Measurements from ENCODE around the gene CEP170. TPM values are rescaled to one million over a fixed set of nuclear protein-coding genes. Genes with fewer than 3 reads are reported as not detected.
"Not testable (repeated sequence)": the region's sequence is repeated elsewhere in the genome, so short reads cannot be mapped to it uniquely, and the experiment has no call there.

The CEP170 gene
- total RNA-seq, 4 donors from 2014 or later, result 7.5 to 25.4 (median 11.8) TPM

DNA sequence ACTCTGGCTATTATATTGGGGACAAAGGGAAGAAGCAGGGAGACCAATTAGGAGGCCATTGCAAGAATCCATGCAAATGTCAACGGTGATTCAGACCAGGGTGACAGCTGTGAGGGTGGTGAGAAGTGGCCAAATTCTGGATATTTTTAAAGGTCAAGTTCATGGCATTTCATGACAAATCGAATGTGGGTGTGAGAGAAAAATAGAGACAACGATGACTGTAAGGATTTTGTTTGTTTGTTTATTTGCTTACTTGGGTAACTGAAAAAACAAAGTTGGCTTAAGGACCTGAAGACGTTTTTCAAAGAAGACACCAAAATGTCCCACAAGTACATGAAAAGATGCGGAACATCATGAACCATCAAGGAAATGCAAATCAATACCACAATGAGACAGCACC, 150.6 kb downstream of the CEP170 start:
- H3K9me3 ChIP-seq; H3K36me3 ChIP-seq; H3K27me3 ChIP-seq; H3K4me3 ChIP-seq; DNase-seq; in situ Hi-C loops (cut with MboI; ENCODE audit: low pct_ligation_motif_present in 1 of 4, low pct_unique_long_range_greater_than_20kb in 1 of 4, low sequenced_read_pairs in 3 of 4); H3K4me1 ChIP-seq; H3K27ac ChIP-seq: not testable (repeated sequence)
- intact Hi-C loops (cut with DNase I; ENCODE audit: low total_unique reads), result loop anchor here (10.0 kb wide), 1 partner anchor 440 kb away; no protein-coding TSS in a partner anchor
- 67 to 74% methylated on average over 2 to 5 of the region's 5 CpGs for WGBS, 2 donors (ENCODE audit: low coverage in 1 of 2)

DNA sequence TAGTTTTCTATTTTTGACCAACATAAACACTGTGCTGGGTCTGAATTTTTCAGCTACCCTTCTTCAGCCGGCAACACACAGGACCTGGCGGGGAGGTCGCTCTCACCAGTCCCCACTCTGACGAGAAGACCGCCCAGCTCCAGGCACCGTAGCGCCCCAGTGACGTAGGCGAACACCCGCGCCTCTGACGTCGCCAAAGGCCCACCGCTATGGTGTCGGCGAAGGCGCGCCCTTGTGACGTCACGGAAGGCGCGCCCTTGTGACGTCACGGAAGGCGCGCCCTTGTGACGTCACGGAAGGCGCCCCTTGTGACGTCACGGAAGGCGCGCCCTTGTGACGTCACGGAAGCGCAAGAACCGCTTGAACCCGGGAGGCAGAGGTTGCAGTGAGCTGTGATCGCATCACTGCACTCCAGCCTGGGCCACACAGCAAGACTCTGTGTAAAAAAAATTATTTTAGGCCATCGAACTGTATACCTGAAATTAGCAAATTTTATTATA, 153.5 kb downstream of the CEP170 start:
- DNase-seq, result peak; percentile 10
- H3K27me3 ChIP-seq; H3K9me3 ChIP-seq; H3K4me1 ChIP-seq; H3K27ac ChIP-seq; H3K36me3 ChIP-seq; in situ Hi-C loops (cut with MboI; ENCODE audit: low pct_ligation_motif_present in 1 of 4, low pct_unique_long_range_greater_than_20kb in 1 of 4, low sequenced_read_pairs in 3 of 4): not testable (repeated sequence)
- 74 to 82% methylated on average over 2 to 30 of the region's 40 CpGs for WGBS, 2 donors (ENCODE audit: low coverage in 1 of 2)
- intact Hi-C loops (cut with DNase I; ENCODE audit: low total_unique reads), result loop anchor here (10.0 kb wide), 1 partner anchor 437 kb away; no protein-coding TSS in a partner anchor
- H3K4me3 ChIP-seq, result peak overlapping the region in 3 of 4 donors; percentile 16 to 34 (median 30)

DNA sequence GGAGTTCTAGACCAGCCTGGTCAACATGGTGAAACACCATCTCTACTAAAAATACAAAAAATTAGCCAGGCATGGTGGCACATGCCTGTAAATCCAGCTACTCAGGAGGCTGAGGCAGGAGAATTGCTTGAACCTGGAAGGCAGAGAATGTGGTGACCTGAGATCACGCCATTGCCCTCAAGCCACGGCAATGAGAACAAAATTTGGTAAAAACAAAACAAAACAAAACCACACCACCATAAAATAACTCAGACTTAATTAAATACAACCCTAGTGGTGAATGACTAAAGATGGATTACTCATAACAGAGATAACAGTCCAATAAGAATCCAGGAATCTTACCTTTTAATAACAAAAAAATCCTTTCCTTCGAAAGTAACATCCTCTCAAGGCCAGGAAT, 167.7 kb downstream of the CEP170 start:
- H3K9me3 ChIP-seq; in situ Hi-C loops (cut with MboI; ENCODE audit: low pct_ligation_motif_present in 1 of 4, low pct_unique_long_range_greater_than_20kb in 1 of 4, low sequenced_read_pairs in 3 of 4); H3K27me3 ChIP-seq; H3K27ac ChIP-seq; H3K4me1 ChIP-seq; H3K36me3 ChIP-seq; DNase-seq; H3K4me3 ChIP-seq; intact Hi-C loops (cut with DNase I; ENCODE audit: low total_unique reads): not testable (repeated sequence)
- WGBS, 2 donors (ENCODE audit: low coverage in 1 of 2), result 89 to 94% methylated on average over 2 to 3 of the region's 3 CpGs

Small RNA genes lying within 50 kb of the gene (small RNA-seq; reads per million reads assigned to genes)
- gene RNU6-747P, result 0 reads per million in 4 donors

Other genes with a start within 250 kb of the CEP170 start
- 100 to 1,000 TPM in 1 of 4 donors, 10 to 100 TPM in 3; 28.8 to 101 (median 42.5) TPM for gene SDCCAG8, start 760 bp upstream of the CEP170 start, total RNA-seq